ENCODE data around the gene REG4.

REG4 gene

GRCh38 chr1:119778886-119779560 is 32.2 kb downstream of the REG4 start:
- no peak for DNase-seq

GRCh38 chr1:119778359-119778758 is 32.9 kb downstream of the REG4 start:
- no peak for DNase-seq

GRCh38 chr1:119774746-119775490 is 36.3 kb downstream of the REG4 start:
- DNase-seq, result no peak

DNA sequence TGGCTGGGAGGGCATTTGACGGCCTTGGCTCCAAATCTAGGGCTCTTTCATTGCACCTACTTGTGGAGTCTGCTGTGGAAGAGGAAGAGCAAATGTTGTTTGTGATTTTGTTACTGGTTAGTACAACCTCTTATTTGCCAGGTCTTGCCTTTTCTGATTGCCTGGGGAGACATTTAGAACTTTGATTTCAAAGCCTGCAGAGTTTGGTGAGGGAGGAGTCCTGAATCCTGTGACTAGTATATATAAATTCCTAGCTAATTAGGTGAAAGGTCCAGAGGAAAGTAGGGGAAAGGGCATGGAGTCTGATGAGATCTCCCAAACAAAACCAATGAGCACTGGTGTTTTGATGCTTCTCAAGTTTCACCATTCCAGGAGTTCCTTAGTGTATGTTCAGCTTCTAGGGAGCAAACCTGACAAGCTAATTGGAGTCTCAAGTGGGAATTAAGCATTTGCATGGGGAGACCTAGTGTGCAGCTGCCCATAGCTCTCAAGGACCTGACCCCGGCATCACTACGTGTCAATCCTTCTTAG is 37.5 kb downstream of the REG4 start:
- DNase-seq, result no peak

DNA sequence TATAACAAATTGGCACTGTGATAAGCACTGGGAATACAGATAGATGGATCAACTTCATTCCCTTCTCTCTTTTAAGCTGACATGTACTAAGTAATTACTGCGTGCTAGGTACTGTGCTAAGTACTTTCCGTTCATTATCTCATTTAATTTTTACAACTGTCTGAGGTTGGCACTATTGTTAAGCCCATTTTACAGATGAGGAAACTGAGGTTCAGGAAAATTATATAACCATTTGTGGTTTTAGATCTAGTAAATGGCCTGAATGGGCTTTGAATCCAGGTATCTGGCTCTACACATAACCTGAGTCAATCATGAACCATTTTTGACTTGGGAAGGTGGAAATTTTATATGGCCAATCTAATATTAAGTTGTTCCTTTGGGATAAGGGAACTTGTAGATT is 39.0 kb downstream of the REG4 start:
- DNase-seq, result no peak

DNA sequence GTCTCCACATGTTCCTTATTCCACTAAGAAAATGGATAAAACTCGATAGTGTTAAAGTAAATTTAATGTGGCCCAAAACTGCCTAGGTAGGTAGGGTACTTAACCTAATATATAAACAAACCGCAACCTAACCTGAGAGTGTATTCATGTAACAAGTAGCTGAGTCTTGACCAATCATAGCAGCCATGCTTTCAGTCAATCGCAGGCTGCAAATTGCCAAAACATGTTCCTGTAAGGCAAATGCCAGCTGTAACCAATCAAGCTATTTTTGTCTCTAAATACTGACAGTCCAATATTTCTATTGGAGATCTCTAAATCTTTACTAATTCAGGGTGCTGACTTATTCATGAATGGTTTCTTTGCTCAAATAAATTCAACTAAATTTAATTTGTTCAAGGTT is 39.5 kb downstream of the REG4 start:
- no peak for DNase-seq

- no peak for DNase-seq
Measured at GRCh38 chr1:119771016-119771415, 40.2 kb downstream of the REG4 start.

DNA sequence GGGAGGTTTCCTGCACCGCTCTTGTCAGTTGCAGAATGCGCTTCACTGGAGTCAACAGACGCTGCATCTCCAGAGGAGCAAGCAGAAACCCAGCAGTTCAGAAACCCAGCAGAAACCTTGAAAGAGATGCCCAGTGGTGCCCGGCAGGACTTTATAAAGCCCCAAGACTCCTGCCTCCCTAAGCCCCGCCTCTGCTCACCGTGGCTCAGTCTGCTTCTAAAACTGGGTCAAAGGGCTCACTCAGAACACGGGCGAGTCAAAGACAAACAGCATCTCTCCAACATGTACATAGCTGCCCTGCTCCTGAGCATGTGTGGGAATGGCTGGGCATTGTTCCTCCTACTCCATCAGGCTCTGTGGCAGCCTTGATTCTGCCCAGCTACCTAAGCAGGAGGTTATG is 42.5 kb downstream of the REG4 start, which contains the start of gene HMGCS2:
Gene HMGCS2, minus strand, starts transcription at position 128 of the 400 bp plus-strand sequence. Its CDS starts 61 bp downstream, at position 67.
- no peak for DNase-seq

DNA sequence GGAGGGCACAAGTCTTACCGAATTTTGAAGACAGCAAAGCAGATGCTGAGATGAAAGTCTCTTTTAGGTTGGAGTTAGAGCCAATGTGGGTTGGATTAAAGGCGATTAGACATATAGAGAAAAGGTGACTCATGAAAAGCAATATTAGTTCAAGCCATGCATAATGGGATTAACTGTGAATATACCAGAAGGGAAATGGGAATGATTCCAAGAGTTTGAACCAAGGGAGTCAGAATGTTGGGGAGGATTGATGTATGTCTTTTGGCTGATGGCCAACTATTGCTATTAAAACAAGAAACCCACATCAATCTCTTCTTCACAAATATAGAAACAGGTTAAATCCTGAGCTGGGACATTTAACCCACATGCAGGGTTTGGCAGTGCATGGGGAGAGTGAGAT is 43.8 kb downstream of the REG4 start:
- DNase-seq, result no peak

DNA sequence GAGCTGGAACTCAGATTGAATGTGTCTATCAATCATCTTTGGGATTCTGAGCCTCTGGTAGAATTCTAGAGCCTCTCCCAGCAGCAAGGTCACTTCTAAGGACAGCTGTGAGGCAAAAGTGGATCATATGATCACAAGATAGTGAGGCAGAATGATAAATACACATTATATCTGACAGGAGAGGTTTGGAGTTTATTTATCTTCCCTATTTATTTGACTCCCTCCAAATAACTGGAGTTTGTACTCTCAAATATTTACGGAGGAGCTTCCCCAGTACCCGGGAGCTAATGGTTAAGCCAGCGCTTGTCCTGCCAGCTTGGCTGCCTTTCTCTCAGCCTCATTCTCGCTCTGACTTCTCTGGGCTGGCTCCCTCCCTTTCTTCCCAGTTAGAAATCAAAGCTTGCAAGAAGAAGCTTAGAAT is 44.9 kb downstream of the REG4 start:
- DNase-seq, result no peak

GRCh38 chr1:119764220-119764619 is 47.0 kb downstream of the REG4 start:
- DNase-seq, result no peak

GRCh38 chr1:119762953-119763352 is 48.3 kb downstream of the REG4 start:
- DNase-seq, result no peak

DNA sequence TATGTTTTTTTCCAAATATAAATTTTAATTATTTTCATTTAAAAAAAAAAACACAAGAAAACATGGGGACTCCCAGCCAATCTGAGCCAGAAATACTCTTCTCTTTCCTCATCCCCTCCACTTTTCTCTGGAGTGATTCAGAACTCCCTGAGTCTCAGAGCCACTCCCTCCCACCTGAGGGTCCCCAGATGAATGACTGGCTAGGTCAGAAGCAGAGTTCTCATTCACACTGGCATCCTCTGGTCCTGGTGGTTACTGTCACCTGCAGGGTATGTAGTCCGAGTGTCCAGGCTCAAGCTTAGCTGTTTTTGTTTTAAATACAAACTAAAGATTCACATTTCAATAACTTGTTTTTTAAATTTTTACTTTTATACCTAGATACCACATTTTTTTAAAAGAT is 48.9 kb downstream of the REG4 start:
- no peak for DNase-seq

GRCh38 chr1:119758584-119758983 is 52.7 kb downstream of the REG4 start:
- DNase-seq, result no peak

- no peak for DNase-seq
Measured at GRCh38 chr1:119752592-119752991, 58.7 kb downstream of the REG4 start.

- DNase-seq, result no peak
Measured at GRCh38 chr1:119748040-119748439, 63.2 kb downstream of the REG4 start.

DNA sequence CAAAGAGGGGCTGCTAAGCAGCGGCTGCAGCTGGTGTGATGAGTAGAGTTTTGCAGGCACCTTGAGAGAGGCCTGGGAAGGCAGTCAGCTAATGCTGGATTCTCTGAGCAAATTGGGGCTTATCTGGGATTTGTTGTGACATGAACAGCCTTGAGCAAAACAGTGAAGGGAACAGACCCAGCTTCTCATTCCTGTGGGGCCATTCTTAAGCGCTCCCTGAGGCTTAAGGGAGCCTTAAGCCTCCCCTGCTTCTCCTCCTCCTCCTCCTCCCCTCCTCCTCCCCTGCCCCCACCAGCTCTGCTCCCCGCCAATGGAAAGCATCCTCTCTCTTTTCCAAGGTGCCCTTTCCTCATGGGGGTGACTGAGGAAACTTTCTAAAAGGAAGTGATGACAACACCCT is 63.8 kb downstream of the REG4 start:
- no peak for DNase-seq

DNA sequence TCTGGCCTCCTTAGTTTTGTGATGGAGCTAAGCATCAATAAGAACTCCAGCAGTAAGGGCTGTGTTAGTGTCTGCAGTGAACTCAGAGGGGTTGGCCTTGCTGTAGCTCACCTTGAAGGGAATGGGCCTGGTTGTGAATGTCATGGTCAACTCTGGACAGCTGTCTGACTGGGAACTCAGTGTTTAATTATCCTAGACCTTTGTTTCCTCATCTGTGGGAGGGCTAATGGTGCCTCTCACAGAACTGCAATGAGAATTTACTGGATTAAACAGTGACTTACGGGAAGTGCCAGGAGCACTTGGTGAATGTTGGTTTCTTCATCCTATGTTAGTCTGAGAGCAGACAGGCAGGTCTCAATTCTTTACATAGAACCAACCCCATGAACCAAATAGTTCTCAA is 66.2 kb downstream of the REG4 start:
- DNase-seq, result no peak

DNA sequence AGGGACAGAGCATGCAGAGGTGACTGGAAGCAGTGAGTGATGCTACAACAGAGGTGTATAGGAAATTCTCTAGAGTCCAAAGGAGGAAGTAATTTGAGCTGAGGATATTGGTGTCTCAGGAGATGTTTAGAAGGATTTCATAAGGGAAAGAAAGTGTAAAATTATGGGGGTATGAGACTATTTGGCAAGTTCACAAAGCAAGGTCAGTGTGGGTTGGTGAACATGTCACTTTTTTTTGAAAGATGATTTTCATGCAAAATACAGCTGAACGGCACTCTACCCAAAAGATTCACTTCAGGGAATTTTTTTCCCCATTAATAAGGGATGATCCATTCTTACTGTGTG is 66.7 kb downstream of the REG4 start:
- no peak for DNase-seq
